Tibial nerve (tissue), 4 donors: Measurements from ENCODE around the gene PPP2R2D.

Experiments used
- EP300 ChIP-seq, 2 donors: sonication (generic); formaldehyde crosslinking; IDR thresholded peaks; one replicate each; pipeline ENCODE4 v1.6.1; 2017; ENCODE audit warnings: antibody characterized with exemption in 2 of 2, mild to moderate bottlenecking in 1 of 2
- POLR2A ChIP-seq, 2 donors: fragments of 450-650 bp; IDR thresholded peaks; one replicate each; pipeline ENCODE4 v1.6.1; 2017; ENCODE audit warnings: antibody characterized with exemption in 2 of 2, mild to moderate bottlenecking in 2 of 2, moderate library complexity in 2 of 2
- TF ChIP-seq, protein P1 (sequence below), 5 experiments: fragments of 200-600 bp in 3 of 5; fragments of 450-650 bp in 2 of 5; sonication (generic) in 3 of 5; IDR thresholded peaks; one replicate each; pipeline ENCODE4 v1.5.1; 2016 to 2019; ENCODE audit warnings: antibody characterized with exemption in 5 of 5, mild to moderate bottlenecking in 3 of 5, moderate library complexity in 2 of 5

DNA sequence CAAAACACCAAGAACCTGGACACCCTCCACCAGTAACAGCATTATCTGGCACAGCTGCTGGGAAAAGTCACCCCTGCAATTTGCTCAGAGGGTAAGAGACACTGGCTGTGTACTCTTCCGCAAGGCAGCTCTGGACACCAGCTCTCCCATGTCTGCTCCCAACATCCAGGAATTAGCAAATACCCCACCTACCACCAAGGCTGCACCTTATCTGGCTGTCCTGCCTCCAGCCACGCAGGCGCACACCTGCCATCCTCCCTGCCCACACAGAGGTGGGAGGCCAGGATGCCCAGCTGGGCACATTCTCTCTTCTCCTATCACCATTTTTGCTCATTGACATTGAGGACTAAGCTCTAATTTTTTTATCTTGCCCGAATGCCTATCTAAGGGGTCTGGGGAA lies 101.2 kb downstream of the PPP2R2D start:
- TF ChIP-seq, protein P1, sequence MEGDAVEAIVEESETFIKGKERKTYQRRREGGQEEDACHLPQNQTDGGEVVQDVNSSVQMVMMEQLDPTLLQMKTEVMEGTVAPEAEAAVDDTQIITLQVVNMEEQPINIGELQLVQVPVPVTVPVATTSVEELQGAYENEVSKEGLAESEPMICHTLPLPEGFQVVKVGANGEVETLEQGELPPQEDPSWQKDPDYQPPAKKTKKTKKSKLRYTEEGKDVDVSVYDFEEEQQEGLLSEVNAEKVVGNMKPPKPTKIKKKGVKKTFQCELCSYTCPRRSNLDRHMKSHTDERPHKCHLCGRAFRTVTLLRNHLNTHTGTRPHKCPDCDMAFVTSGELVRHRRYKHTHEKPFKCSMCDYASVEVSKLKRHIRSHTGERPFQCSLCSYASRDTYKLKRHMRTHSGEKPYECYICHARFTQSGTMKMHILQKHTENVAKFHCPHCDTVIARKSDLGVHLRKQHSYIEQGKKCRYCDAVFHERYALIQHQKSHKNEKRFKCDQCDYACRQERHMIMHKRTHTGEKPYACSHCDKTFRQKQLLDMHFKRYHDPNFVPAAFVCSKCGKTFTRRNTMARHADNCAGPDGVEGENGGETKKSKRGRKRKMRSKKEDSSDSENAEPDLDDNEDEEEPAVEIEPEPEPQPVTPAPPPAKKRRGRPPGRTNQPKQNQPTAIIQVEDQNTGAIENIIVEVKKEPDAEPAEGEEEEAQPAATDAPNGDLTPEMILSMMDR (IDR thresholded peaks at IDR 0.05) = no peak
- no peak for TF ChIP-seq POLR2A (IDR thresholded peaks at IDR 0.05)
- no peak for TF ChIP-seq EP300 (IDR thresholded peaks at IDR 0.05)
